22Rv1 (cell line): ENCODE measurements around the gene CYTIP.

ENCODE experiments used
- ZFX ChIP-seq: fragments of 450-650 bp; IDR thresholded peaks from 2 replicates; pipeline ENCODE4 v1.6.1; 2017; ENCODE audit warnings: antibody characterized with exemption, borderline replicate concordance
- TF ChIP-seq, protein P1 (sequence below): fragments of 450-650 bp; IDR thresholded peaks from 2 replicates; pipeline ENCODE4 v1.5.1; 2017; ENCODE audit warnings: mild to moderate bottlenecking

DNA sequence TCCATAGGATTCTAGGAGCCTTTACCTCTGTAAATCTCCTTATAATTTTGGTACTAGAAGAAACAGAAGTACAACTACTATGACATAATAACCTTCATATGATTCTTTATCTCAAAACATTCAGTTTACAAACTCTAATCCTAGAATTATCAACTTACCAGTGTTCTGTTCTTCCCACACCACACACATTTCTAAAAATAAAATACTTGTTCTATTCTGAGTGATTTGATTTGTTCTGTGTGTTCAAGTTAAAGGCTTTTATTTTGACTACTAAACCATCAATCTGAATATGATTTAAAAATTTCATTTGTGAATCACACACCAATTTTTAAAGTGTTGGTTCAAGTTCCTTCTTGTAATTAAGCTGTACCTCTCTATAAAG lies 16.0 kb downstream of the CYTIP start:
- TF ChIP-seq, protein P1, sequence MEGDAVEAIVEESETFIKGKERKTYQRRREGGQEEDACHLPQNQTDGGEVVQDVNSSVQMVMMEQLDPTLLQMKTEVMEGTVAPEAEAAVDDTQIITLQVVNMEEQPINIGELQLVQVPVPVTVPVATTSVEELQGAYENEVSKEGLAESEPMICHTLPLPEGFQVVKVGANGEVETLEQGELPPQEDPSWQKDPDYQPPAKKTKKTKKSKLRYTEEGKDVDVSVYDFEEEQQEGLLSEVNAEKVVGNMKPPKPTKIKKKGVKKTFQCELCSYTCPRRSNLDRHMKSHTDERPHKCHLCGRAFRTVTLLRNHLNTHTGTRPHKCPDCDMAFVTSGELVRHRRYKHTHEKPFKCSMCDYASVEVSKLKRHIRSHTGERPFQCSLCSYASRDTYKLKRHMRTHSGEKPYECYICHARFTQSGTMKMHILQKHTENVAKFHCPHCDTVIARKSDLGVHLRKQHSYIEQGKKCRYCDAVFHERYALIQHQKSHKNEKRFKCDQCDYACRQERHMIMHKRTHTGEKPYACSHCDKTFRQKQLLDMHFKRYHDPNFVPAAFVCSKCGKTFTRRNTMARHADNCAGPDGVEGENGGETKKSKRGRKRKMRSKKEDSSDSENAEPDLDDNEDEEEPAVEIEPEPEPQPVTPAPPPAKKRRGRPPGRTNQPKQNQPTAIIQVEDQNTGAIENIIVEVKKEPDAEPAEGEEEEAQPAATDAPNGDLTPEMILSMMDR: no peak
- TF ChIP-seq ZFX: no peak
